ENCODE results near the gene PAFAH2. TPM values are rescaled to one million over a fixed set of nuclear protein-coding genes. Genes with fewer than 3 reads are reported as not detected.
A peak's percentile ranks its signal among the peaks of the same experiment; 100 is the strongest.
"Not testable (repeated sequence)": the region's sequence is repeated elsewhere in the genome, so short reads cannot be mapped to it uniquely, and the experiment has no call there.

PAFAH2 gene
- total RNA-seq, 1 donor from 2014 or later, result 43.6 TPM

GRCh38 chr1:25932811-25933400 lies 65.0 kb downstream of the PAFAH2 start:
- not testable (repeated sequence) for DNase-seq (ENCODE audit: low spot score)

GRCh38 chr1:25932321-25932720 lies 65.5 kb downstream of the PAFAH2 start:
- DNase-seq (ENCODE audit: low spot score), result no peak

- no peak for DNase-seq (ENCODE audit: low spot score)
Observed at GRCh38 chr1:25929016-25929415, 68.8 kb downstream of the PAFAH2 start.

- DNase-seq (ENCODE audit: low spot score), result no peak
Observed at GRCh38 chr1:25927521-25928265, 70.2 kb downstream of the PAFAH2 start.

- DNase-seq (ENCODE audit: low spot score), result no peak
Observed at GRCh38 chr1:25926731-25927496, 70.9 kb downstream of the PAFAH2 start.

- no peak for DNase-seq (ENCODE audit: low spot score)
Observed at GRCh38 chr1:25924454-25924853, 73.4 kb downstream of the PAFAH2 start.

- DNase-seq (ENCODE audit: low spot score), result peak; percentile 12
Observed at GRCh38 chr1:25922971-25923552, 74.8 kb downstream of the PAFAH2 start.

GRCh38 chr1:25922056-25922970 lies 75.5 kb downstream of the PAFAH2 start:
- peak; percentile 23 for DNase-seq (ENCODE audit: low spot score)

- no peak for DNase-seq (ENCODE audit: low spot score)
Observed at GRCh38 chr1:25918615-25919014, 79.2 kb downstream of the PAFAH2 start.

GRCh38 chr1:25917996-25918395 lies 79.9 kb downstream of the PAFAH2 start:
- no peak for DNase-seq (ENCODE audit: low spot score)

GRCh38 chr1:25916460-25916859 lies 81.4 kb downstream of the PAFAH2 start:
- no peak for DNase-seq (ENCODE audit: low spot score)

- no peak for DNase-seq (ENCODE audit: low spot score)
Observed at GRCh38 chr1:25914074-25914995, 83.5 kb downstream of the PAFAH2 start.

GRCh38 chr1:25913206-25913605 lies 84.7 kb downstream of the PAFAH2 start:
- no peak for DNase-seq (ENCODE audit: low spot score)

- no peak for DNase-seq (ENCODE audit: low spot score)
Observed at GRCh38 chr1:25912076-25912831, 85.6 kb downstream of the PAFAH2 start.

- no peak for DNase-seq (ENCODE audit: low spot score)
Observed at GRCh38 chr1:25911162-25911561, 86.7 kb downstream of the PAFAH2 start.

All from mucosa of gallbladder (tissue), 1 donor.